Lower lobe of right lung (tissue), 2 donors: ENCODE data around the gene TRIM9. TPM values are rescaled to one million over a fixed set of nuclear protein-coding genes. Genes with fewer than 3 reads are reported as not detected.

Source experiments
- ATAC-seq, 2 donors: fragments of 200-7000 bp; cut with Tn5 transposase; one replicate each; pipeline ENCODE4 v1.9.1; 2020 to 2022; ENCODE audit warnings: mild to moderate bottlenecking in 2 of 2, moderate library complexity in 2 of 2
- DNase-seq: peaks from one replicate; pipeline ENCODE4 v3.0.0-alpha.2; 2020
- H3K27ac ChIP-seq: fragments of 200-600 bp; one replicate; pipeline ENCODE4 v1.8.0; 2022
- H3K27me3 ChIP-seq: fragments of 200-600 bp; one replicate; pipeline ENCODE4 v1.8.0; 2022; ENCODE audit warnings: low read depth
- H3K36me3 ChIP-seq: fragments of 200-600 bp; one replicate; pipeline ENCODE4 v1.8.0; 2022; ENCODE audit warnings: mild to moderate bottlenecking
- H3K4me1 ChIP-seq: fragments of 200-600 bp; one replicate; pipeline ENCODE4 v1.8.0; 2022
- H3K4me3 ChIP-seq: fragments of 200-600 bp; one replicate; pipeline ENCODE4 v1.8.0; 2022; ENCODE audit warnings: mild to moderate bottlenecking
- H3K9me3 ChIP-seq: fragments of 200-600 bp; one replicate; pipeline ENCODE4 v1.8.0; 2022
- intact Hi-C: fragments of 100-400 bp; cut with DNase I; formaldehyde crosslinking; loops from one replicate; pipeline ENCODE4 v1.11.0; 2022
- total RNA-seq: library from RNA; stranded (reverse); fragmentation: NEBNext Ultra II Directional; extraction: Animal tissue kit (Norgen Biotek cat#: 25700); gene quantifications from one replicate; pipeline ENCODE4 v1.2.1, GENCODE V29; 2021
- TF ChIP-seq, protein P1 (sequence below): fragments of 200-600 bp; IDR thresholded peaks from one replicate; pipeline ENCODE4 v1.8.0; 2022; ENCODE audit warnings: antibody characterized with exemption, mild to moderate bottlenecking
- donor health status: DM: no; HTN: yes; CAD: no; lungs with severe emphysema.

The TRIM9 gene
- total RNA-seq, 1 donor from 2014 or later, result 0.92 TPM

DNA sequence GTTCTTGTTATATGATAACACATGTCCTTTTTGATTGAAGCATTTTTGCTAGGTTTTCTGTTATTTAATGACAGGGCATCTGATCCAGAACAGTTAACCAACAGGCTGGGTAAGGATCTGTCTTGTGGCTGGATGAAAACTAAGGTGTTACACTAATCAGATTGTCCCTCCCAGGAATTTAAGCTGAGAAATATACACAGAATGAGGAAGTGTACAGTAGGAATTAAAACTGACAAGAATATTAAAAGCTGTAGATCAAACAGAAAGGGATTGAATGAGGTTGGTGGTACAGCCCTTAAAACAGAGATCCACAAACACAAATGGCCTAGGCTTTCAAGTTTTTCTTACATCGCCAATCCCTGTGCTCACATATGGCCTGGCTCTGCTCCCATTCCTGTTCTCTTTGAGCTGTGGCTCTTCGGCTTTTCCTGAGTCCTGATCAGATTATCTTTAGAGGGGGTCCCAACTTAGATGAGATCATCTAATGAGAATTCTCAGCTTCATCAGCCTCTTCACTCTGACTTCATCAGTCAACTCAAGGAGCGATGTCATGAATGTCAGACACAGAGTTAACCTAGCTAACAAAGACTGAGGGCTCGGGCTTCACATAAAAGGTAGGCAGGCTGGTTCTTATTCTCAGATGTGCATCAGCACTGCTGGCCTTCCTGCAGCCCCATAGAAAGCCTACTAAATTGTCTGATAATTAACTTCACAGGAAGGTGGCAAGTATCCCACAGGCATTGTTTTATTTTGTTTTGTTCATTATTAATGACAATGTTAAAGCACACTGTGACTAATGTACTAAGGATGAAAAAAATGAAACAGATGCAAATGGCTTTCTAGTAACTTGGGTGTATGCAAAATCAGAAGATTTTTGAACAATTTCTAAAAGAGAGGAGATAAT lies 162.1 kb downstream of the TRIM9 start:
- Histone ChIP-seq H3K36me3 (peaks cover 41% of the 10 kb centered on the region), H3K4me3 (no peak overlapping the region), H3K27me3 (no peaks in the 10 kb centered on the region), H3K9me3 (no peaks in the 10 kb centered on the region), H3K4me1 (no peaks in the 10 kb centered on the region), H3K27ac (no peak overlapping the region)
- ATAC-seq (no peak), DNase-seq (no peak)
- TF ChIP-seq, protein P1, sequence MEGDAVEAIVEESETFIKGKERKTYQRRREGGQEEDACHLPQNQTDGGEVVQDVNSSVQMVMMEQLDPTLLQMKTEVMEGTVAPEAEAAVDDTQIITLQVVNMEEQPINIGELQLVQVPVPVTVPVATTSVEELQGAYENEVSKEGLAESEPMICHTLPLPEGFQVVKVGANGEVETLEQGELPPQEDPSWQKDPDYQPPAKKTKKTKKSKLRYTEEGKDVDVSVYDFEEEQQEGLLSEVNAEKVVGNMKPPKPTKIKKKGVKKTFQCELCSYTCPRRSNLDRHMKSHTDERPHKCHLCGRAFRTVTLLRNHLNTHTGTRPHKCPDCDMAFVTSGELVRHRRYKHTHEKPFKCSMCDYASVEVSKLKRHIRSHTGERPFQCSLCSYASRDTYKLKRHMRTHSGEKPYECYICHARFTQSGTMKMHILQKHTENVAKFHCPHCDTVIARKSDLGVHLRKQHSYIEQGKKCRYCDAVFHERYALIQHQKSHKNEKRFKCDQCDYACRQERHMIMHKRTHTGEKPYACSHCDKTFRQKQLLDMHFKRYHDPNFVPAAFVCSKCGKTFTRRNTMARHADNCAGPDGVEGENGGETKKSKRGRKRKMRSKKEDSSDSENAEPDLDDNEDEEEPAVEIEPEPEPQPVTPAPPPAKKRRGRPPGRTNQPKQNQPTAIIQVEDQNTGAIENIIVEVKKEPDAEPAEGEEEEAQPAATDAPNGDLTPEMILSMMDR, result no peak
- intact Hi-C loops, result no loop called here

DNA sequence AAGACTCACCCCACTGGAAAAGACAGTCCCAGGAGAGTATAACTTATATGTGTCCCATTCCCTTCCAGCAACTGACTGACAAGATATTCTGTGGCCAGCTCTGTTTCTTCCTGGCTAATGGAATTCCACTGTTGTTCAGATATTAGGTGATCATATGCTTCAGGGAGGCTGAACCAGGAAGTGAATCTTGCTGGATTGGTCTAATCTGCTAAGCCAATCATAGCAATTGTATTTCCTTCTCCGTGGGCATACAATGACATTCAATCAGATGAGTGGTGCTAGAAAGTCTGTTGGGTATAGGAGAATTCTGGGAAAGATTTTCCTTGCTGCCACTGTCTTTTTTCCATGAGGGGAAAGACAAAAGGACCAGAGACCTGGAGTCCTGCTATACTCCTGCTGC lies 162.7 kb downstream of the TRIM9 start:
- intact Hi-C loops, result no loop called here
- Histone ChIP-seq H3K4me3 (no peak overlapping the region), H3K27ac (no peak overlapping the region), H3K4me1 (no peaks in the 10 kb centered on the region), H3K27me3 (no peaks in the 10 kb centered on the region), H3K36me3 (peaks cover 41% of the 10 kb centered on the region), H3K9me3 (no peaks in the 10 kb centered on the region)
- DNase-seq (no peak), ATAC-seq (no peak)
- TF ChIP-seq, protein P1, result no peak

DNA sequence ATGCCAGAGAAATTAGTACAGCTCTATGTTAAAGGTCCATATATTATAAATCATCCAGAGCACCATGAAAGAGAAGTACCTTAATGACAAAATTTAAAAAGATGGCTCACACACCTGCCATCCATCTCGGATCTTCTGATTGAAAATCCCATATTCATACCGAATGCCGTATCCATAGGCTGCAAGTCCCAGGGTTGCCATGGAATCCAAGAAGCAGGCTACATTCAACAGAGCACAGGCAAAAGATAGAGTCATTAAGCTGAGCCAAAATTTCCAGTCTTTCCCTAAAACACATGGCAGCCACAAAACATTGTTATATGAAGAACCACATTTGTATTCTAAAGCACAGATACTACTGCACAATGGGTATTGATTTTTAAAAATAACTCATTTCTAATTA lies 163.3 kb downstream of the TRIM9 start:
- Histone ChIP-seq H3K36me3 (peaks cover 41% of the 10 kb centered on the region), H3K27me3 (no peaks in the 10 kb centered on the region)
- intact Hi-C loops, result no loop called here

DNA sequence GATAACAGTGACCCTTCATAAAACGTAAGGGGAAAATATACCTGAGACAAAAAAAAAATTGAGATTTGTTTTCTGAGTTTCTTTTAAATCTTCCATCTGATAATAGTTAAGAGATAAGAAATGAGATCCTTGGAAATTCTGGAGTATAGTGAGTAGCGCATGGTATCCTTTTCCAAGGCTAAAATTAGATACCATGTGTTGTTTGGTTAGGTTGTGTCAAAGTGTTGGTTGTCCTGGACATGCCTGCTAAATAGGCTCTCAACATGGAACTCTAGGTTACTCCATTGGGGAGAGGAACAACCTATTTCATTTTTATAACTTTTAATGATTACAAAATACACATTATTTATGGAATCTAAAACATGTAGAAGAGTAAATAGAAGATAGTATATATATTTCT lies 165.4 kb downstream of the TRIM9 start:
- intact Hi-C loops, result no loop called here
- no peak overlapping the region for H3K4me3 ChIP-seq
- no peak overlapping the region for H3K27ac ChIP-seq
- TF ChIP-seq, protein P1, result no peak
- H3K36me3 ChIP-seq, result peaks cover 33% of the 10 kb centered on the region
- ATAC-seq (no peak), DNase-seq (no peak)
- H3K27me3 ChIP-seq, result no peaks in the 10 kb centered on the region
- H3K9me3 ChIP-seq, result no peaks in the 10 kb centered on the region
- H3K4me1 ChIP-seq, result no peaks in the 10 kb centered on the region

More for the DNA sequence above, 163.3 kb downstream of the TRIM9 start:
- H3K4me3 ChIP-seq, result no peak overlapping the region
- ATAC-seq (no peak), DNase-seq (no peak)
- no peaks in the 10 kb centered on the region for H3K9me3 ChIP-seq
- H3K4me1 ChIP-seq, result no peaks in the 10 kb centered on the region
- TF ChIP-seq, protein P1, result no peak
- no peak overlapping the region for H3K27ac ChIP-seq

DNA sequence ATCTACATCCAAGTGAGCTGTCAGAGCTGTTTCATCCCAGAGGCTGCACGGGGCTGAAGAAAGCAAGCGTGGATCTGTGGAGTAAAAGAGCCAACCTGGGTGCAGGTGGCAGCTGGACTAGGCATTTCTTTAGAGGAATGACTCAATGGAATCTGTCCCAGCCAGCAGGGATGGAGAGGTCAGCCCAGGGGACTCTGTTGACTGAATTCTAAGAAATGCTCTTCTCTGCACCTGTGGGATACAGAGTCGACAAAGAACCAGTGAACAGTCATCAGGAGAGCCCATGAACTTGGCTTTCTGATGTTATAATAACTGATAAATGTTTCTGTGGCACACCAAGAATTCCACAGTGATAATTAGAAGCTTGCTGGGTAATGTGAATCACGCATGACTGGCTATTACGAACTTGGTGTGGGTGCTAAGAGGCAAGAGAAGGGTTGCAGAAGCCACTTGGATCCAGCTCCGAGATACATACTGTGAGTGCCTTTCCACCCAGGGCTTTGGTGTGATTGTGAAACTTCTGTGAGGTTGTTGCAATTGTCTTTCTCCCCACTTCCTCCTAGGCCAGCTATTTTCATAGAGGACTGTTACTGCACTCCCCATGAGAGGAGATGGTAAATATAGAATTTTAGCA lies 166.8 kb downstream of the TRIM9 start:
- TF ChIP-seq, protein P1, result no peak
- Histone ChIP-seq H3K36me3 (peaks cover 41% of the 10 kb centered on the region), H3K4me1 (no peaks in the 10 kb centered on the region), H3K27me3 (no peaks in the 10 kb centered on the region), H3K9me3 (no peaks in the 10 kb centered on the region), H3K4me3 (no peak overlapping the region), H3K27ac (no peak overlapping the region)
- peak; percentile 80 to 88 for ATAC-seq
- DNase-seq, result no peak
- intact Hi-C loops, result no loop called here
